Activated T-helper 2 cell treated with anti-CD3 and anti-CD28 coated beads, Interferon-gamma antibody, Interleukin-2, Interleukin-4, amounts not matched to agents 10 μg/mL and 5 μg/mL and 100 μg/mL, durations not matched to agents 14 hours and 24 hours and 36 hours (primary cell): ENCODE measurements around the gene PCBP3. TPM values are rescaled to one million over a fixed set of nuclear protein-coding genes. Genes with fewer than 3 reads are reported as not detected.
"Not testable (repeated sequence)": the region's sequence is repeated elsewhere in the genome, so short reads cannot be mapped to it uniquely, and the experiment has no call there.

Experiments
- DNase-seq: peaks from one replicate; pipeline ENCODE4 v3.0.0; 2021; ENCODE audit warnings: low spot score
- H3K27ac Mint-ChIP-seq: one replicate; pipeline ENCODE4 v1.8.0; 2021; ENCODE audit warnings: mixed read lengths
- H3K27me3 Mint-ChIP-seq: one replicate; pipeline ENCODE4 v1.8.0; 2021; ENCODE audit warnings: low read depth, mixed read lengths
- H3K36me3 Mint-ChIP-seq: one replicate; pipeline ENCODE4 v1.8.0; 2021; ENCODE audit warnings: low read depth, mixed read lengths
- H3K4me1 Mint-ChIP-seq: one replicate; pipeline ENCODE4 v1.8.0; 2021; ENCODE audit warnings: low read depth, mixed read lengths
- H3K4me3 Mint-ChIP-seq: one replicate; pipeline ENCODE4 v1.8.0; 2021; ENCODE audit warnings: low read depth, mild to moderate bottlenecking, moderate library complexity, mixed read lengths
- H3K9me3 Mint-ChIP-seq: one replicate; pipeline ENCODE4 v1.8.0; 2021; ENCODE audit warnings: mixed read lengths
- intact Hi-C: fragments of 100-400 bp; cut with micrococcal nuclease; formaldehyde crosslinking; loops from one replicate; pipeline ENCODE4 v1.15.1; 2023
- total RNA-seq: library from RNA; stranded (reverse); gene quantifications from 2 replicates; pipeline ENCODE4 v1.2.3, GENCODE V29; 2022

PCBP3 gene
- total RNA-seq, 1 donor from 2014 or later: 6.9 TPM

DNA sequence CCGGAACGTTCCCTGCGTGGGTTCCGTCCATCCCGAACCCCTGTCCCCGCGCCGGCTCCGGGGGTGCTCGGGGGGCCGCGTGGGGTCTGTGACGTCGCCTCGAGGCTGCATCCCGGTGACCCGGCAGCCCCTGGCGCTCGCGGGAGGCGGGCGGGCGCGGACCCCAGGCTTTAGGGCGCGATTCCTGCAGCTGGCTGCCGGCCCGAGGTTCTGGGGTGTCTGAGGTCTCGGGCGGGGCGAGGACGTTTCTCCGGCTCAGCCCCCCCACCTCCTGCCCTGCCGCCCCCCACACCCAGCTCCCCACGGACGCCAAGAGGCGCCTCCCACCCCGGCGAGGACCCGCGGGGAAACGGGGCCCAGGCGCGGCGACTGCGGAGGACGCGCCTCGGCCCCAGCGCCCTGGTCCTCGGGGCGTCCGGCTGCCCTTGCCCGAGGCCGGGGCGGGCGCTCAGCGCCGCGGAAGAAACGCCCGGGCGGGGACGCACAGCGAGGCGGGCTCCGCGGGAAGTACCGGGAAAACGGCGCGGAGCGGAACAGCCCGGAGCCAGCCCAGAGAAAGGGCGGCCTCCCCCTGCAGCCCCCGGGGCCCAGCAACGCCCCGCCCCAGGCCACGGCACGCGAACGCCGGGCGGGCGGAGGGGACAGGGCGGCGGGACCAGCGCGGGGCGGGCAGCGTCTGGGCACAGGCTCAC, 1.3 kb upstream of the PCBP3 start:
- no peaks in the 10 kb centered on the region for H3K9me3 Mint-ChIP-seq
- H3K27me3 Mint-ChIP-seq: peaks cover 9% of the 10 kb centered on the region
- H3K4me3 Mint-ChIP-seq: no peak overlapping the region
- H3K27ac Mint-ChIP-seq: no peak overlapping the region
- H3K4me1 Mint-ChIP-seq: peaks cover 13% of the 10 kb centered on the region
- intact Hi-C loops: loop anchor here (5.0 to 10.0 kb wide), 2 partner anchors 355 to 827 kb away; partner anchors contain the start of genes POFUT2 and SUMO3
- H3K36me3 Mint-ChIP-seq: no peaks in the 10 kb centered on the region
- no peak for DNase-seq

DNA sequence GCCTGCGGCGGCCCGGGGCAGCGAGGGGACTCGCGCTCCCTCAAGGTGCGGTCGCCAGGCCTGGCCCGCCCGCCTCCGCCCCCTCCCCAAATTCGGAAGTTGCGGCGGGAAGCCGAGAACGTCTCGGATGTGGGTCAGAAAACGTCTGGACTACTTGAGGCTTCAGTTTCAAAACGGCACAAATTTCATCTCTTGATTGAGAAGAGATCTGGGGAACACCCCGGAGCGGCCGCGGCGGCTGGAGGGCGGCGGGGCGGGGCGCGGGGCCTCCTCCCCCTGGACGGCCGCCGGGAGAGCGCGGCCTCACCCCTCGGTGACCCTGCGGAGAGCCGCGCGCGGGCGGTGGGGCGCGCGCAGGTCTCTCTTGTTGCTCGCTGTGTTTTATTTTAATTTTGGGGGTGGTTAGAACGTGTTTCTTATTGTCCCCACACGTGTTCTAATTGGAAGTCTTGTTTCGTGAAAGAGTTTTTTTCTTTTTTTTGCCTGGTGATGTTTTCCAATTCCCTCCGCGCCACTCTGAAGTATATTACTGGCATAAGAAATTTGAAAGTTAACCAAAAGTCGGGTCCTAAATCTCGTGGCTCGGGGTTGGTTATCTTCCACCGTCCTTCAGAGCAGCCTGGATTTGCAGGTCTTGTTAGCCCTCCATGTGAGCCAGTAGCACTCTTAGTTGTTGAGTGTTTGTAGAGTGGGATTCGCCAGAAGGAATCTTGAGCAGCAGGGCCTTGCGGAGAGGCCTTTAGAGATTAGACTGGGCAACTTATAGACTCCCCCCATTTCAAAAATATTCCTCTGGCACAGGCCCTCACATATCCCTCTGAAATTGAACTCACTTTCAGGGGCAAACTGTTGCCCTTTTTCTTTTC, 749 bp downstream of the PCBP3 start:
- Mint-ChIP-seq H3K9me3 (peaks cover 4% of the 10 kb centered on the region), H3K27ac (no peak overlapping the region), H3K4me1 (peaks cover 13% of the 10 kb centered on the region), H3K4me3 (peak overlapping the region; percentile 78), H3K36me3 (no peaks in the 10 kb centered on the region), H3K27me3 (peaks cover 8% of the 10 kb centered on the region)
- peak; percentile 32 for DNase-seq
- intact Hi-C loops: loop anchor here (1.0 to 10.0 kb wide), 3 partner anchors 174 to 829 kb away; partner anchors contain the start of genes POFUT2 and SUMO3

DNA sequence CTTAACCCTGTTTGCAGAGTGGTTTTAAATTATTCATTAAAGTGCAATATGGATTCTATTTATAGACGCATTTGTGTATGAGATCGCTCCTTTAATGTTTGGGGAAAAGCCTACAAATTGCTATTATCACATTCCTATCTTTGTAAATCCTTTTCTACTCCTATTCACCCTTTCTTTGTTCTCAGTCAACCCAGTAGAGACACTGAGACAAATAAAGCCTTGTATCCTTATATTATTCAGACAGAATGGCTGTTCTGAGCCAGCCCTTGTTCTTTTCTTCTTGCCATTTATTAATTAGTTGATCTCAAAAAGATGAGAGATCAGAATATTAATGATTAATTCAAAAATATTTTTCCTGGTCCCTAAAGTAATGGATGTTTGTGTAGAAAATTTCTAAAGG, 8.4 kb downstream of the PCBP3 start:
- no peak overlapping the region for H3K27ac Mint-ChIP-seq
- H3K9me3 Mint-ChIP-seq: peaks cover 10% of the 10 kb centered on the region
- peaks cover 2% of the 10 kb centered on the region for H3K4me1 Mint-ChIP-seq
- no peak for DNase-seq
- H3K27me3 Mint-ChIP-seq: no peaks in the 10 kb centered on the region
- H3K4me3 Mint-ChIP-seq: no peak overlapping the region
- peaks cover 6% of the 10 kb centered on the region for H3K36me3 Mint-ChIP-seq
- intact Hi-C loops: loop anchor here (10.0 kb wide), 1 partner anchor 63 kb away; no protein-coding TSS in a partner anchor

DNA sequence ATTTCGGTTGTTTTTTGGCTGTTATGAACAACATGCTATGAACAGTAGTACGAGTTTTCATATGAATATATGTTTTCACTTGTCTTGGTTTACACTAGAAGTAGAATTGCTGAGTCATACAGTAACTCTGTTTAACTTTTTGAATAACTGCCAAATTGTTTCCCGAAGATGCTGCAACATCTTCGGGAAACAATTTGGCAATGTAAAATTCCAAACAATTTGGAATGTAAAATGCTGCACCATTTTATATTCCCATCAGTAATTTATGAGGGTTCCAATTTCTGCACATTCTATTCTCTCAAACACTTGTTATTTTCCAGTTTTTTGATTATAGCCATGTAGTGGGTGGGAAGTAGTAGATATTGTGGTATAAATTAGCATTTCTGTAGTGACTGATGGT, 11.6 kb downstream of the PCBP3 start:
- no peaks in the 10 kb centered on the region for H3K27me3 Mint-ChIP-seq
- no peak overlapping the region for H3K4me3 Mint-ChIP-seq
- H3K4me1 Mint-ChIP-seq: peaks cover 8% of the 10 kb centered on the region
- intact Hi-C loops: loop anchor here (10.0 kb wide), 1 partner anchor 60 kb away; no protein-coding TSS in a partner anchor
- H3K27ac Mint-ChIP-seq: no peak overlapping the region
- H3K9me3 Mint-ChIP-seq: peaks cover 6% of the 10 kb centered on the region
- peaks cover 6% of the 10 kb centered on the region for H3K36me3 Mint-ChIP-seq
- DNase-seq: no peak

DNA sequence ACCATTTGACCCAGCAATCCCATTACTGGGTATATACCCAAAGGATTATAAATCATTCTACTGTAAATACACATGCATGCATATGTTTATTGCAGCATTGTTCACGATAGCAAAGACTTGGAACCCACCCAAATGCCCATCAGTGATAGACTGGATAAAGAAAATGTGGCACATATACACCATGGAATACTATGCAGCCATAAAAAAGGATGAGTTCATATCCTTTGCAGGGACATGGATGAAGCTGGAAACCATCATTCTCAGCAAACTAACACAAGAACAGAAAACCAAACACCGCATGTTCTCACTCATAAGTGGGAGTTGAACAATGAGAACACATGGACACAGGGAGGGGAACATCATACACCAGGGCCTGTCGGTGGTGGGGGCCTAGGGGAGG, 12.6 kb downstream of the PCBP3 start:
- H3K36me3 Mint-ChIP-seq, H3K9me3 Mint-ChIP-seq, DNase-seq, H3K4me3 Mint-ChIP-seq, H3K27me3 Mint-ChIP-seq, H3K27ac Mint-ChIP-seq, H3K4me1 Mint-ChIP-seq: not testable (repeated sequence)
- intact Hi-C loops: loop anchor here (10.0 kb wide), 1 partner anchor 59 kb away; no protein-coding TSS in a partner anchor

DNA sequence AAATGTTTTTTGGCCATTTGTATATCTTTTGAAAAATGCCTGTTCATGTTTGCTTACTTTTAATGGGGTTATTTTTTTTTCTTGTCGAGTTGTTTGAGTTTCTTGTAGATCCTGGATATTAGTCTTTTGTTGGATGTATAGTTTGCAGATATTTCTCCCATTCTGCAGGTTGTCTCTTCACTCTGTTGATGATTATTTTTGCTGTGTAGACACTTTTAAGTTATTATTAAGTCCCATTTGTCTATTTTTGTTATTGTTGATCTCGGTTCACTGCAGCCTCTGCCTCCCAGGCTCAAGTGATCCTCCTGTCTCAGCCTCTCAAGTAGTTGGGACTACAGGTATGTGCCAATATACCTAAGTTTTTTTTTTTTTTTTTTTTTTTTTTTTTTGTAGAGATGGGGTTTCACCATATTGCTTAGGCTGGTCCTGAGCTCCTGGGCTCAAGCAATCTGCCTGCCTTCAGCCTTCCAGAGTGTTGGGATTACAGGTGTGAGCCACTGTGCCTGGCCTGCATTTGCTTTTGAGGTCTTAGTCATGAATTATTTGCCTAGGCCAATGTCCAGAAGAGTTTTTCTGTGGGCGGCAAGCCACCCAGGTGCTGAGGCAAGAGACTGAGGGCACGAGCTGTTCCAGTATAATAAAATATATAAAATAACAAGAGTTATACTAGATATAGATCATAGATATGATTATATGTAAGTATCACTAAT, 18.5 kb downstream of the PCBP3 start:
- intact Hi-C loops, H3K36me3 Mint-ChIP-seq, DNase-seq, H3K4me1 Mint-ChIP-seq, H3K4me3 Mint-ChIP-seq, H3K27ac Mint-ChIP-seq, H3K27me3 Mint-ChIP-seq: not testable (repeated sequence)
- peaks cover 18% of the 10 kb centered on the region for H3K9me3 Mint-ChIP-seq

DNA sequence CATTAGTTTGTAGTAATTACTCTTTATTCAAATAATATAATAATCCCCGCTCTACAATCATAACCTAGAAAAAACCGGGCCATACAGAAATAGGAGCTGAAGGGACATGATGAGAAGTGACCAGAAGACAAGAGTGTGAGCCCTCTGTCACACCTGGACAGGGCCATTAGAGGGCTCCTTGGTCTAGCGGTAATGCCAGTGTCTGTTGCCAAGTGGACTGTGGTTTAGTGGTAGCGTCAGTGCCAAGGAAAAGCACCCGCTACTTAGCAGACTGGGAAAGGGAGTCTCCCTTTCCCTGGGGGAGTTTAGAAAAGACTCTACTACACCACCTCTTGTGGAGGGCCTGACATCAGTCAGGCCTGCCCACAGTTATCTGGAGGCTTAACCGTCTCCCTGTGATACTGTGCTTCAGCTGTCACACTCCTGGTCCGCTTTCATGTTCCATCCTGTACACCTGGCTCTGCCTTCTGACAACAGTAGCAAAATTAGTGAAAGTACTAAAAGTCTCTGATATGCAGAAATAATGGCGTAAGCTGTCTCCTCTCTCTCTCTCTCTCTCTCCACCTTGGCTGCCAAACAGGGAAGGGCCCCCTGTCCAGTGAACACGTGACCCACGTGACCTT, 19.2 kb downstream of the PCBP3 start:
- H3K4me1 Mint-ChIP-seq, DNase-seq, H3K27ac Mint-ChIP-seq, H3K4me3 Mint-ChIP-seq, H3K36me3 Mint-ChIP-seq, intact Hi-C loops, H3K27me3 Mint-ChIP-seq: not testable (repeated sequence)
- peaks cover 24% of the 10 kb centered on the region for H3K9me3 Mint-ChIP-seq

DNA sequence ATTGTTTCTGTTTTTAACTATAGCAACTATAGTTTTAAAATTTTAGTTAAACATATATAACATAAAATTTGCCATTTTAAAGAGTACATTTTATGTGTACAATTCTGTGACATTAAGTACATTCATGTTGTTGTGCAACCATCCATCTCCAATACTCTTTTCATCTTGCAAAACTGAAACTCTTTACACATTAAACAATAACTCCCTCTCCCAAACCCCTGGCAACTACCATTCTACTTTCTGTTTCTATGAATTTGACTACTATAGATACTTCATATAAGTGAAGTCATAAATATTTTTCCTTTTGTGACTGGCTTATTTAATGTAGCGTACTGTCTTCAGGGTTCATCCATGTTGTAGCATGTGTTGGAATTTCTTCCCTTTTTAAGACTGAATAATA, 25.9 kb downstream of the PCBP3 start:
- Mint-ChIP-seq H3K4me3 (no peak overlapping the region), H3K4me1 (peaks cover 7% of the 10 kb centered on the region), H3K9me3 (peaks cover 30% of the 10 kb centered on the region), H3K27ac (no peak overlapping the region), H3K27me3 (no peaks in the 10 kb centered on the region), H3K36me3 (peaks cover 15% of the 10 kb centered on the region)
- intact Hi-C loops: no loop called here
- DNase-seq: no peak

DNA sequence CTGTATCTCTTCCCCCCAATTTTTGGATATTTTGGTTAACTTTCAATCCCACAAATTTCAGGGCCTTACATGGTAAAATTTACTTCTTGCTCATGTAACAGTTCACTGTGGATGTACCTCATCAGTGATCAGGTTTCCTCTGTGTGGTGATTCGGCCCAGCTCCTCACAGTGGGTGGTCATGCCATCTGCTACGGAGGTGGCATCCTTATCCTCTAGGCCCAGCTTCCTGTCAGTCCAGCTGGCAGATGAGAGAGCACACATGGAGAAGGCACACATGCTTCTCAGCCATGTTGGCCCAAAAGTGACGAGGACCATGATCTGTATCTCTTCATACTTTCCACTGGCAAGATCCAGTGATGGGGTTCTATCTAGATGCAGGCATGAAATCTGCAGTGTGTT, 27.2 kb downstream of the PCBP3 start:
- H3K4me3 Mint-ChIP-seq: no peak overlapping the region

DNA sequence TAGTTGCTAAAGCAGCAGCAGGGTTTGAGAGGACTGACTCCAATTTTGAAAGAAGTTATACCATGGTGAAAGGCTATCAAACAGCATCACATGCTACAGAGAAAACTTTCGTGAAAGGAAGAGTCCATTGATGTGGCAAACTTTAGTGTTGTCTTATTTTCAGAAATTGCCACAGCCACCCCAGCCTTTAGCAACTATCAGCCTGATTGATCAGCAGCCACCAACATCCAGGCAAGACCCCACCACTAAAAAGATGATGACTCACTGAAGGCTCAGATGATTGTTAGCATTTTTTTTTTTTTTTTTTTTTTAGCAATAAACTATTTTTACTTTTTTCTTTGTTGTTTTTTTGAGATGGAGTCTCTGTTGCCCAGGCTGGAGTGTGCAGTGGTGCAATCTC, 35.3 kb downstream of the PCBP3 start:
- H3K9me3 Mint-ChIP-seq, H3K4me3 Mint-ChIP-seq, DNase-seq, H3K4me1 Mint-ChIP-seq, intact Hi-C loops, H3K36me3 Mint-ChIP-seq, H3K27ac Mint-ChIP-seq, H3K27me3 Mint-ChIP-seq: not testable (repeated sequence)

More for the DNA sequence above, 27.2 kb downstream of the PCBP3 start:
- intact Hi-C loops: no loop called here
- DNase-seq: no peak
- Mint-ChIP-seq H3K36me3 (peaks cover 15% of the 10 kb centered on the region), H3K9me3 (peaks cover 25% of the 10 kb centered on the region), H3K27me3 (no peaks in the 10 kb centered on the region), H3K4me1 (peaks cover 7% of the 10 kb centered on the region), H3K27ac (no peak overlapping the region)

DNA sequence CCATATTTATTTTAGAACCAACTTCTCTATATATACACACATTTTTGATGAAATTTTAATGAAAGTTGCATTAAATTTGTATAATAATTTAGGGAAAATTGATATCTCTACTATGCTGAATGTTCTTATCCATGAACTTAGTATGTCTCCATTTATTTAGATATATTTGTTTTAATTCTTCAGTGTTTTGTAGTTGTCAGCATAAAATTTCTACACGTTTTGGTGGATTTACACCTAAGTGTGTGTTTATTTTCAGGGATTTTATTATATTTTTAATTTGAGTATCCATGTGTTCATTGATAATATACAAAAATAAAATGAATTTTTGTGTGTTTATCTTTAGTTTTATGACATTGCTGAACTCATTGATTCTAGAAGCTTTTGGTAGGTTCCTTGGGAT, 36.7 kb downstream of the PCBP3 start:
- peaks cover 8% of the 10 kb centered on the region for H3K9me3 Mint-ChIP-seq
- H3K4me1 Mint-ChIP-seq: no peaks in the 10 kb centered on the region
- intact Hi-C loops: no loop called here
- H3K4me3 Mint-ChIP-seq: no peak overlapping the region
- no peak overlapping the region for H3K27ac Mint-ChIP-seq
- DNase-seq: no peak
- H3K27me3 Mint-ChIP-seq: no peaks in the 10 kb centered on the region
- no peaks in the 10 kb centered on the region for H3K36me3 Mint-ChIP-seq

DNA sequence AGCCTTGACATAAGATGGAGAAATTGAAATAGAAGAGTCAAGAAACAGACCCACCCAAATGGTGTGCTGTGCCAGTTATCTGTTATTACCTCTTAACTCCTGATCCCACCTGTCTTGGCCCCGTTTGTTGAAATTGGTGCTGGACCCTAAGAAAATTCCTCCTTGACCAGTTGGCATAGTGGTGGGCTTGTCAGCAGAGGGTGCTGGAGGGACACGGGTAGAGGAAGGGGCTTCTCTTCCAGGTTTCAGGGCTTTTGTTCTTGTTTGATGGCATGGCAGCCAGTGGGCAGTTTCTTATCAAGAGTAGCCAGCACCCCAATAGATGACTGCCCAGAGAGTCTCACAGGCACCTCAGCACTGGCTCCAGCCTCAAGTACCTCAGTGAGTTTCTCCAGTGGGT, 51.6 kb downstream of the PCBP3 start:
- H3K9me3 Mint-ChIP-seq: peaks cover 6% of the 10 kb centered on the region
- H3K4me1 Mint-ChIP-seq: peaks cover 9% of the 10 kb centered on the region
- peaks cover 4% of the 10 kb centered on the region for H3K27me3 Mint-ChIP-seq
- no peak overlapping the region for H3K27ac Mint-ChIP-seq
- H3K36me3 Mint-ChIP-seq: no peaks in the 10 kb centered on the region
- intact Hi-C loops: no loop called here
- H3K4me3 Mint-ChIP-seq: no peak overlapping the region
- no peak for DNase-seq
